H1 (cell line): ENCODE data around the gene AKR7A2. TPM values are rescaled to one million over a fixed set of nuclear protein-coding genes. Genes with fewer than 3 reads are reported as not detected.

ENCODE experiments used
- CEBPB ChIP-seq: IDR thresholded peaks from 2 replicates; pipeline ENCODE4 v1.6.1; 2012; ENCODE audit warnings: low read depth, low read length
- CTBP2 ChIP-seq: IDR thresholded peaks from 2 replicates; pipeline ENCODE4 v1.7.0; 2011; ENCODE audit warnings: borderline replicate concordance, mild to moderate bottlenecking, moderate library complexity, mixed read lengths, low read length; ENCODE audit not compliant: insufficient read depth, insufficient read length
- HDAC2 ChIP-seq, 2 experiments: fragments of 300-600 bp in 1 of 2; sonication (generic) in 1 of 2; IDR thresholded peaks; 2 replicates each; pipeline ENCODE4 v1.6.1; 2011 to 2012; ENCODE audit warnings: low read depth in 2 of 2, low read length in 2 of 2, mild to moderate bottlenecking in 2 of 2, moderate library complexity in 2 of 2, borderline replicate concordance in 1 of 2, inconsistent platforms in 1 of 2
- MAX ChIP-seq: IDR thresholded peaks from 2 replicates; pipeline ENCODE4 v1.6.1; 2012; ENCODE audit warnings: inconsistent platforms
- polyA plus RNA-seq, 7 experiments: library from polyadenylated mRNA; depleted of rRNA in 3 of 7; stranded (reverse) in 5 of 7; unstranded in 2 of 7; fragments of >200 nt in 5 of 7; fragments of 200-250 nt in 2 of 7; gene quantifications; 1 replicate in 5 of 7; 2 replicates in 1 of 7; 4 replicates in 1 of 7; pipeline versions ENCODE4 v1.2.1 to v1.2.3, GENCODE V29; 2011 to 2013; ENCODE audit warnings: missing spikeins in 2 of 7, mixed read lengths in 2 of 7
- total RNA-seq: library from RNA; stranded (reverse); fragmentation: NEBNext Ultra II Directional; extraction: Animal tissue kit (Norgen Biotek cat#: 25700); gene quantifications from 2 replicates; pipeline ENCODE4 v1.2.1, GENCODE V29; 2021

Gene AKR7A2
- total and polyA plus RNA-seq, 2 of the 8 experiments (the other 6 are each of a cell fraction or from before 2014, with no cell fraction given), result 32.0 to 48.3 TPM

- TF ChIP-seq CTBP2 (no peak), CEBPB (no peak), MAX (no peak), HDAC2 (IDR thresholded peaks at IDR 0.05; ENCODE audit: borderline replicate concordance in 1 of 2, low read depth in 2 of 2, low read length in 2 of 2) (no peak)
Observed at GRCh38 chr1:19329188-19329587, 17.2 kb upstream of the AKR7A2 start (continued).
